Measurements from ENCODE around the gene STPG3.

GRCh38 chr9:137269231-137269772 lies 18.2 kb downstream of the STPG3 start:
- no peak for TF ChIP-seq CTCF (IDR thresholded peaks at IDR 0.05)
- TF ChIP-seq POLR2A (IDR thresholded peaks at IDR 0.05): no peak
